HepG2 (cell line): Measurements from ENCODE around the gene DNAH9. TPM values are rescaled to one million over a fixed set of nuclear protein-coding genes. Genes with fewer than 3 reads are reported as not detected.

Source experiments
- ATAC-seq: fragments of 200-7000 bp; cut with Tn5 transposase; 3 replicates; pipeline ENCODE4 v1.9.1; 2020; ENCODE audit warnings: mild to moderate bottlenecking, moderate library complexity
- BruUV-seq: library from RNA; stranded (reverse); fragments of 400-500 nt; replicated peaks from 2 replicates; lab custom pipeline; 2021; lab: Mats Ljungman, UMichigan
- CTCF ChIA-PET: fragments of 300-600 bp; formaldehyde crosslinking; extraction: SDS; loops from one replicate; lab custom pipeline; 2021; ENCODE audit warnings: low total read pairs, inconsistent platforms, low intra/inter-chr PET ratio; lab: Yijun Ruan, JAX
- POLR2A ChIA-PET: fragments of 350-600 bp; sonication (Branson Sonifier 250); formaldehyde crosslinking; loops from one replicate; lab custom pipeline; 2020; ENCODE audit warnings: antibody characterized with exemption, inconsistent platforms; lab: Yijun Ruan, JAX
- DNase-seq: peaks from one replicate; pipeline ENCODE4 v3.0.0-alpha.2; 2015; ENCODE audit warnings: low spot score
- FAIRE-seq: peaks from 3 replicates; lab custom pipeline; 2011; peaks lifted over from hg19 to GRCh38; lab: Jason Lieb, UNC
- H2AFZ ChIP-seq: one replicate; pipeline ENCODE4 v1.6.1; 2011; ENCODE audit warnings: low read length, inconsistent platforms
- H3K27ac ChIP-seq: fragments of 300-600 bp; 3 replicates; pipeline ENCODE4 v1.8.0; 2011; ENCODE audit warnings: mixed run types, mild to moderate bottlenecking, mixed read lengths, low read length, inconsistent platforms; ENCODE audit not compliant: insufficient read depth; ENCODE audit errors: extremely low read length
- H3K27me3 ChIP-seq, 2 experiments: fragments of 200-600 bp in 1 of 2; 2 replicates in 1 of 2; 3 replicates in 1 of 2; pipeline versions ENCODE4 v1.6.0 to v1.8.0; 2011; ENCODE audit warnings: low read length in 2 of 2, mild to moderate bottlenecking in 2 of 2, moderate library complexity in 2 of 2, inconsistent platforms in 1 of 2; ENCODE audit not compliant: insufficient read depth in 2 of 2, control insufficient read depth in 1 of 2
- H3K36me3 ChIP-seq, 2 experiments: fragments of 200-600 bp in 1 of 2; replicated peaks in 1 of 2; 2 replicates in 1 of 2; 3 replicates in 1 of 2; pipeline versions ENCODE4 v1.5.1 to v1.8.0; 2011; ENCODE audit warnings: low read length in 2 of 2, inconsistent platforms in 1 of 2; ENCODE audit not compliant: insufficient read depth in 2 of 2, control insufficient read depth in 1 of 2
- H3K4me1 ChIP-seq: 2 replicates; pipeline ENCODE4 v1.5.1; 2012; ENCODE audit warnings: low read length, inconsistent platforms; ENCODE audit not compliant: insufficient read depth
- H3K4me2 ChIP-seq: 2 replicates; pipeline ENCODE4 v1.6.0; 2011; ENCODE audit warnings: low read depth, low read length, inconsistent platforms
- H3K4me3 ChIP-seq, 3 experiments: fragments of 200-600 bp in 1 of 3; sonication (generic), shearing (Covaris generic) in 1 of 3; replicated peaks in 1 of 3; 2 replicates each; pipeline ENCODE4 v1.5.1; 2011 to 2016; ENCODE audit warnings: low read length in 3 of 3, inconsistent platforms in 2 of 3, low read depth in 2 of 3, mild to moderate bottlenecking in 2 of 3, control low read depth in 1 of 3, mixed read lengths in 1 of 3; ENCODE audit not compliant: insufficient read depth in 1 of 3
- H3K79me2 ChIP-seq: one replicate; pipeline ENCODE4 v1.6.1; 2011; ENCODE audit warnings: low read length, inconsistent platforms; ENCODE audit not compliant: insufficient read depth
- H3K9ac ChIP-seq: 2 replicates; pipeline ENCODE4 v1.6.0; 2011; ENCODE audit warnings: mild to moderate bottlenecking, low read depth, low read length, inconsistent platforms; ENCODE audit not compliant: insufficient read depth
- H3K9me3 ChIP-seq: 2 replicates; pipeline ENCODE4 v1.5.1; 2012; ENCODE audit warnings: mild to moderate bottlenecking, low read length
- H4K20me1 ChIP-seq: 2 replicates; pipeline ENCODE4 v1.6.0; 2011; ENCODE audit warnings: inconsistent platforms, mild to moderate bottlenecking, low read length, moderate library complexity; ENCODE audit not compliant: insufficient read depth
- CENPX ChIP-seq: sonication (generic); formaldehyde crosslinking; IDR thresholded peaks from 2 replicates; pipeline ENCODE4 v1.9.0; 2021; ENCODE audit warnings: mild to moderate bottlenecking, missing genetic modification reagents, moderate library complexity
- ELF1 ChIP-seq: sonication (generic); formaldehyde crosslinking; IDR thresholded peaks from 2 replicates; pipeline ENCODE4 v1.4.0; 2020; ENCODE audit warnings: missing genetic modification reagents
- GATAD1 ChIP-seq: IDR thresholded peaks from 2 replicates; pipeline ENCODE4 v1.6.1; 2016; ENCODE audit warnings: missing genetic modification reagents, missing compliant biosample characterization
- HOXA3 ChIP-seq: sonication (generic); formaldehyde crosslinking; IDR thresholded peaks from 2 replicates; pipeline ENCODE4 v1.5.0; 2020; ENCODE audit warnings: missing genetic modification reagents
- JUNB ChIP-seq: sonication (generic); formaldehyde crosslinking; IDR thresholded peaks from 2 replicates; pipeline ENCODE4 v1.8.0; 2022; ENCODE audit warnings: missing genetic modification reagents, mild to moderate bottlenecking, borderline replicate concordance
- TBL1XR1 ChIP-seq: fragments of 150-350 bp; IDR thresholded peaks from 2 replicates; pipeline ENCODE4 v1.6.1; 2014; ENCODE audit warnings: borderline replicate concordance, low read length; ENCODE audit not compliant: partially characterized antibody
- ZBTB7A ChIP-seq: sonication (generic); formaldehyde crosslinking; IDR thresholded peaks from 2 replicates; pipeline ENCODE4 v1.8.0; 2022; ENCODE audit warnings: mild to moderate bottlenecking, missing genetic modification reagents
- ZFP36 ChIP-seq: fragments of 150-350 bp; IDR thresholded peaks from 2 replicates; pipeline ENCODE4 v1.6.1; 2018; ENCODE audit warnings: borderline replicate concordance, low read length, low read depth; ENCODE audit not compliant: partially characterized antibody
- ZNF34 ChIP-seq: sonication (generic); formaldehyde crosslinking; IDR thresholded peaks from 2 replicates; pipeline ENCODE4 v1.4.0; 2020; ENCODE audit warnings: mild to moderate bottlenecking, missing genetic modification reagents, borderline replicate concordance
- WGBS: methylation state at CpG from one replicate; pipeline ENCODE4 v1.1.6; 2017; ENCODE audit warnings: low lambda C conversion rate; 5-methylcytosine and 5-hydroxymethylcytosine counted together
- in situ Hi-C: cut with HindIII; loops from 2 replicates; pipeline ENCODE4 v1.10.0; 2017; ENCODE audit warnings: low pct_unique_long_range_greater_than_20kb; ENCODE audit not compliant: extremely low pct_ligation_motif_present
- intact Hi-C: fragments of 100-400 bp; cut with micrococcal nuclease; formaldehyde crosslinking; loops from one replicate; pipeline ENCODE4 v1.10.0; 2022; ENCODE audit not compliant: unreplicated experiment
- polyA plus RNA-seq, 8 experiments: library from polyadenylated mRNA; depleted of rRNA in 3 of 8; stranded (reverse) in 7 of 8; unstranded in 1 of 8; fragments of >200 nt; fragmentation: Illumina TruSeq in 4 of 8; extraction: Trizol in 4 of 8; gene quantifications; 2 replicates each; pipeline versions ENCODE4 v1.2.1 to v1.2.3, GENCODE V29; 2011 to 2016; ENCODE audit warnings: low read depth in 4 of 8, missing spikeins in 1 of 8, mixed read lengths in 1 of 8; ENCODE audit not compliant: insufficient read depth in 1 of 8
- total RNA-seq, 5 experiments: library from RNA; depleted of rRNA; stranded (reverse); fragments of >200 nt; fragmentation: Illumina TruSeq; extraction: Trizol; gene quantifications; 2 replicates each; pipeline ENCODE4 v1.2.3, GENCODE V29; 2016; ENCODE audit warnings: low read depth in 1 of 5
- TF ChIP-seq, protein P1 (sequence below): sonication (generic); IDR thresholded peaks from 2 replicates; pipeline ENCODE4 v1.6.1; 2016; ENCODE audit warnings: low read depth, borderline replicate concordance
- TF ChIP-seq, protein P2 (sequence below): sonication (generic); formaldehyde crosslinking; IDR thresholded peaks from 2 replicates; pipeline ENCODE4 v1.5.0; 2020; ENCODE audit warnings: missing genetic modification reagents

DNAH9 gene
- total and polyA plus RNA-seq, 2 of the 13 experiments (the other 11 are each of a cell fraction or from before 2014, with no cell fraction given), result not detected

DNA sequence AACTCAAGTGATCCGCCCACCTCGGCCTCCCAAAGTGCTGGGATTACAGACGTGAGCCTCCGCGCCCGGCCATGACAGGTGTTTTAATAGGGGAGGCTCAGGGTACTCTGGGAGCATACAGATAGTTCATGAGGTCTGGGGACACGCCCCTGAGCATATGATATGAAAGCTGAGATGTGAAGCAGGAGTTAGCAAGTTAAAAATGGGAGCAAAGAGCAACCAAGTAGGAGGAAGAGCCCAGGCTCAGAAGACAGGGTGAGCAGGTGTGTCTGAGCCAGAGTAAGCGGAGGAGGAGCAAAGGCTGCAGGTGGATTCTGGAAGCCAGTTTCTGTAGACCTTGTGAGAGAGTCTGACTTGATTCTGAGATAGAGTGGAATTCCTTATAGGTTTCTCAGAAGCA, 103.6 kb downstream of the DNAH9 start:
- CTCF ChIA-PET, result no interaction called here
- no peaks in the 10 kb centered on the region for H3K9me3 ChIP-seq
- intact Hi-C loops (no loop called here), in situ Hi-C loops (no loop called here)
- H3K79me2 ChIP-seq, result no peaks in the 10 kb centered on the region
- no peak for FAIRE-seq
- H3K27me3 ChIP-seq, result no peaks in the 10 kb centered on the region
- POLR2A ChIA-PET, result no interaction called here
- H2AFZ ChIP-seq, result no peak overlapping the region
- DNase-seq, result no peak
- H3K27ac ChIP-seq, result no peak overlapping the region
- H3K36me3 ChIP-seq, result no peaks in the 10 kb centered on the region
- H3K4me2 ChIP-seq, result no peak overlapping the region
- no TSS peak for BruUV-seq
- H4K20me1 ChIP-seq, result no peaks in the 10 kb centered on the region
- H3K9ac ChIP-seq, result no peak overlapping the region
- no peak for TF ChIP-seq CENPX (CRISPR knock-in tag)
- TF ChIP-seq TBL1XR1, result no peak
- TF ChIP-seq ZNF34 (CRISPR knock-in tag), result no peak
- TF ChIP-seq, protein P1, sequence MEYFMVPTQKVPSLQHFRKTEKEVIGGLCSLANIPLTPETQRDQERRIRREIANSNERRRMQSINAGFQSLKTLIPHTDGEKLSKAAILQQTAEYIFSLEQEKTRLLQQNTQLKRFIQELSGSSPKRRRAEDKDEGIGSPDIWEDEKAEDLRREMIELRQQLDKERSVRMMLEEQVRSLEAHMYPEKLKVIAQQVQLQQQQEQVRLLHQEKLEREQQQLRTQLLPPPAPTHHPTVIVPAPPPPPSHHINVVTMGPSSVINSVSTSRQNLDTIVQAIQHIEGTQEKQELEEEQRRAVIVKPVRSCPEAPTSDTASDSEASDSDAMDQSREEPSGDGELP, result no peak
- TF ChIP-seq HOXA3, result no peak
- TF ChIP-seq, protein P2, sequence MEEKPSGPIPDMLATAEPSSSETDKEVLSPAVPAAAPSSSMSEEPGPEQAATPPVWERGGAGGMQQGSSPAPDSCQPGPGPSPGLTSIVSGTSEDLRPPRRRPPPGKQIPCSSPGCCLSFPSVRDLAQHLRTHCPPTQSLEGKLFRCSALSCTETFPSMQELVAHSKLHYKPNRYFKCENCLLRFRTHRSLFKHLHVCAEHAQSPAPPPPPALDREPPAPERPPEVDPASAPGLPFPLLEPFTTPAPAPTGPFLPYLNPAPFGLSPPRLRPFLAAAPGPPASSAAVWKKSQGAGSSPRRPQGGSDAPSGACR, result no peak
- no peak for TF ChIP-seq GATAD1 (CRISPR knock-in tag)
- no peak for TF ChIP-seq ELF1 (CRISPR knock-in tag)
- ATAC-seq, result no peak
- 50% methylated on average over 8 of the region's 8 CpGs for WGBS
- no peak overlapping the region for H3K4me3 ChIP-seq
- H3K4me1 ChIP-seq, result peaks cover 8% of the 10 kb centered on the region

DNA sequence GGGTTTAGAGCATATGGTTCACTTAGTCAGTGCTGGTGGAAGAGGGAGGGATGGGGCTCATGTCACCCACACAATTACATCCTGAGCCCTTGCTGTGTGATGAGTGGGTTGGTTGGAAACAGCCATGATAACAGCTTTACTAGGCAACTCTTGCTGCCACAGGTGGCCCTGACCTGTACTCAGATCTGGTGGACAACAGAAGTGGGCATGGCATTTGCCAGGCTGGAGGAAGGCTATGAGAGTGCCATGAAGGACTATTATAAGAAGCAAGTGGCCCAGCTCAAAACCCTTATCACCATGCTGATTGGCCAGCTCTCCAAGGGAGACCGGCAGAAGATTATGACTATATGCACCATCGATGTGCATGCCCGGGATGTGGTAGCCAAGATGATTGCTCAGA, 105.8 kb downstream of the DNAH9 start:
- no peak for FAIRE-seq

More for the DNA sequence above, 105.8 kb downstream of the DNAH9 start:
- no peak overlapping the region for H2AFZ ChIP-seq
- no peak for TF ChIP-seq JUNB (CRISPR knock-in tag)
- no peak for TF ChIP-seq ZBTB7A (CRISPR knock-in tag)
- no peak for TF ChIP-seq ZFP36
- H3K27me3 ChIP-seq, result no peaks in the 10 kb centered on the region; a peak in 1 of 5 replicates
- H3K9ac ChIP-seq, result no peak overlapping the region
- no peak for DNase-seq
- H3K36me3 ChIP-seq, result no peaks in the 10 kb centered on the region
- CTCF ChIA-PET, result no interaction called here
- no TSS peak for BruUV-seq
- POLR2A ChIA-PET, result no interaction called here
- no peak overlapping the region for H3K4me2 ChIP-seq
- H3K4me1 ChIP-seq, result peaks cover 8% of the 10 kb centered on the region
- intact Hi-C loops, result no loop called here
- in situ Hi-C loops, result no loop called here
- no peaks in the 10 kb centered on the region for H3K9me3 ChIP-seq
- no peaks in the 10 kb centered on the region for H3K79me2 ChIP-seq
- no peaks in the 10 kb centered on the region for H4K20me1 ChIP-seq
- no peak overlapping the region for H3K27ac ChIP-seq
- 90% methylated on average over 3 of the region's 3 CpGs for WGBS
- H3K4me3 ChIP-seq, result no peak overlapping the region
- ATAC-seq, result no peak
